Fibroblast of lung (primary cell): ENCODE measurements around the gene ACSM3. TPM values are rescaled to one million over a fixed set of nuclear protein-coding genes. Genes with fewer than 3 reads are reported as not detected.
A peak's percentile ranks its signal among the peaks of the same experiment; 100 is the strongest.

Source experiments
- DNase-seq, 2 donors: peaks; one replicate each; pipeline versions ENCODE4 v3.0.0 to v3.0.0-alpha.2; 2010; ENCODE audit warnings: low read depth in 2 of 2
- H2AFZ ChIP-seq: 2 replicates; pipeline ENCODE4 v1.5.1; 2012; ENCODE audit warnings: low read length, control low read depth, inconsistent platforms
- H3K27ac ChIP-seq: 2 replicates; pipeline ENCODE4 v1.5.1; 2011; ENCODE audit warnings: low read length, control low read depth; ENCODE audit not compliant: insufficient read depth
- H3K27me3 ChIP-seq: 2 replicates; pipeline ENCODE4 v1.5.1; 2011; ENCODE audit warnings: mild to moderate bottlenecking, low read length; ENCODE audit not compliant: control insufficient read depth, insufficient read depth
- H3K36me3 ChIP-seq: 2 replicates; pipeline ENCODE4 v1.5.1; 2011; ENCODE audit warnings: low read length; ENCODE audit not compliant: control insufficient read depth, insufficient read depth
- H3K4me1 ChIP-seq: 2 replicates; pipeline ENCODE4 v1.5.1; 2011; ENCODE audit warnings: low read length; ENCODE audit not compliant: control insufficient read depth, insufficient read depth; ENCODE audit errors: extremely low read depth
- H3K4me2 ChIP-seq: 2 replicates; pipeline ENCODE4 v1.5.1; 2011; ENCODE audit warnings: low read length, control low read depth; ENCODE audit not compliant: insufficient read depth; ENCODE audit errors: extremely low read depth
- H3K4me3 ChIP-seq, 4 experiments: fragments of 200-600 bp in 1 of 4; sonication (generic) in 1 of 4; replicated peaks in 1 of 4; 2 replicates each; pipeline ENCODE4 v1.5.1; 2011 to 2016; ENCODE audit warnings: low read length in 4 of 4, low read depth in 3 of 4, mild to moderate bottlenecking in 3 of 4, control low read depth in 2 of 4, inconsistent platforms in 1 of 4, mixed read lengths in 1 of 4; ENCODE audit not compliant: insufficient read depth in 1 of 4; ENCODE audit errors: control extremely low read depth in 1 of 4
- H3K79me2 ChIP-seq: 2 replicates; pipeline ENCODE4 v1.5.1; 2012; ENCODE audit warnings: mild to moderate bottlenecking, low read length, inconsistent platforms; ENCODE audit not compliant: control insufficient read depth, insufficient read depth
- H3K9ac ChIP-seq: 2 replicates; pipeline ENCODE4 v1.5.1; 2011; ENCODE audit warnings: mild to moderate bottlenecking, low read length, control low read depth; ENCODE audit not compliant: insufficient read depth
- H3K9me3 ChIP-seq: 2 replicates; pipeline ENCODE4 v1.5.1; 2012; ENCODE audit warnings: low read depth, low read length; ENCODE audit not compliant: control insufficient read depth, insufficient read depth
- H4K20me1 ChIP-seq: 2 replicates; pipeline ENCODE4 v1.5.1; 2011; ENCODE audit warnings: low read length; ENCODE audit not compliant: control insufficient read depth, insufficient read depth; ENCODE audit errors: extremely low read depth
- EZH2 ChIP-seq: IDR thresholded peaks from 2 replicates; pipeline ENCODE4 v1.5.1; 2012; ENCODE audit warnings: low read length, control low read depth, mild to moderate bottlenecking; ENCODE audit errors: missing control alignments
- polyA plus RNA-seq, 2 donors: library from polyadenylated mRNA; depleted of rRNA in 1 of 2; stranded (reverse) in 1 of 2; unstranded in 1 of 2; fragments of >200 nt; gene quantifications; 2 replicates each; pipeline ENCODE4 v1.2.1, GENCODE V29; 2011 to 2012; ENCODE audit warnings: missing spikeins in 1 of 2
- total RNA-seq: library from RNA; depleted of rRNA; stranded (reverse); fragments of >200 nt; gene quantifications from 2 replicates; pipeline ENCODE4 v1.2.1, GENCODE V29; 2014
- TF ChIP-seq, protein P1 (sequence below), 2 donors: IDR thresholded peaks in 1 of 2; conservative IDR thresholded peaks in 1 of 2; 1 replicate in 1 of 2; 2 replicates in 1 of 2; pipeline ENCODE4 v1.5.1; 2011 to 2012; ENCODE audit warnings: low read length in 2 of 2, control low read depth in 1 of 2, inconsistent platforms in 1 of 2, low read depth in 1 of 2, mild to moderate bottlenecking in 1 of 2

The ACSM3 gene
- total and polyA plus RNA-seq, 2 donors (not counting 1 experiment from before 2014, with no cell fraction given) = 0.32 to 1.3 TPM

GRCh38 chr16:20806168-20807050, 42.6 kb downstream of the ACSM3 start, which contains the start of the genes ERI2 and REXO5:
Gene ERI2 (minus strand): TSS chr16:20806472. CDS start chr16:20806430, 42 bp downstream.
Gene REXO5 (plus strand): TSS chr16:20806527. CDS start chr16:20806954, 427 bp downstream.
- Histone ChIP-seq H4K20me1 (no peaks in the 10 kb centered on the region), H3K27me3 (no peaks in the 10 kb centered on the region), H3K79me2 (peaks cover 2% of the 10 kb centered on the region), H3K36me3 (no peaks in the 10 kb centered on the region), H3K9ac (peak within 1 kb of the TSS; percentile 80), H3K27ac (peak within 1 kb of the TSS; percentile 88), H3K4me1 (no peaks in the 10 kb centered on the region), H3K9me3 (no peaks in the 10 kb centered on the region), H3K4me3 (peak within 1 kb of the TSS; percentile 72 to 95 (median 92)), H2AFZ (peak within 1 kb of the TSS; percentile 93), H3K4me2 (peak within 1 kb of the TSS; percentile 95)
- TF ChIP-seq EZH2 = no peak
- TF ChIP-seq, protein P1, sequence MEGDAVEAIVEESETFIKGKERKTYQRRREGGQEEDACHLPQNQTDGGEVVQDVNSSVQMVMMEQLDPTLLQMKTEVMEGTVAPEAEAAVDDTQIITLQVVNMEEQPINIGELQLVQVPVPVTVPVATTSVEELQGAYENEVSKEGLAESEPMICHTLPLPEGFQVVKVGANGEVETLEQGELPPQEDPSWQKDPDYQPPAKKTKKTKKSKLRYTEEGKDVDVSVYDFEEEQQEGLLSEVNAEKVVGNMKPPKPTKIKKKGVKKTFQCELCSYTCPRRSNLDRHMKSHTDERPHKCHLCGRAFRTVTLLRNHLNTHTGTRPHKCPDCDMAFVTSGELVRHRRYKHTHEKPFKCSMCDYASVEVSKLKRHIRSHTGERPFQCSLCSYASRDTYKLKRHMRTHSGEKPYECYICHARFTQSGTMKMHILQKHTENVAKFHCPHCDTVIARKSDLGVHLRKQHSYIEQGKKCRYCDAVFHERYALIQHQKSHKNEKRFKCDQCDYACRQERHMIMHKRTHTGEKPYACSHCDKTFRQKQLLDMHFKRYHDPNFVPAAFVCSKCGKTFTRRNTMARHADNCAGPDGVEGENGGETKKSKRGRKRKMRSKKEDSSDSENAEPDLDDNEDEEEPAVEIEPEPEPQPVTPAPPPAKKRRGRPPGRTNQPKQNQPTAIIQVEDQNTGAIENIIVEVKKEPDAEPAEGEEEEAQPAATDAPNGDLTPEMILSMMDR (conservative IDR thresholded peaks at IDR 0.05 in 1 of 2, IDR thresholded peaks at IDR 0.05 in 1 of 2; ENCODE audit: low read depth in 1 of 2, low read length in 2 of 2) = peak; percentile 64 to 65
- peak; percentile 95 for DNase-seq

- peak overlapping the region; percentile 70 for H3K4me2 ChIP-seq
Measured at GRCh38 chr16:20807862-20808261, 44.0 kb downstream of the ACSM3 start.

DNA sequence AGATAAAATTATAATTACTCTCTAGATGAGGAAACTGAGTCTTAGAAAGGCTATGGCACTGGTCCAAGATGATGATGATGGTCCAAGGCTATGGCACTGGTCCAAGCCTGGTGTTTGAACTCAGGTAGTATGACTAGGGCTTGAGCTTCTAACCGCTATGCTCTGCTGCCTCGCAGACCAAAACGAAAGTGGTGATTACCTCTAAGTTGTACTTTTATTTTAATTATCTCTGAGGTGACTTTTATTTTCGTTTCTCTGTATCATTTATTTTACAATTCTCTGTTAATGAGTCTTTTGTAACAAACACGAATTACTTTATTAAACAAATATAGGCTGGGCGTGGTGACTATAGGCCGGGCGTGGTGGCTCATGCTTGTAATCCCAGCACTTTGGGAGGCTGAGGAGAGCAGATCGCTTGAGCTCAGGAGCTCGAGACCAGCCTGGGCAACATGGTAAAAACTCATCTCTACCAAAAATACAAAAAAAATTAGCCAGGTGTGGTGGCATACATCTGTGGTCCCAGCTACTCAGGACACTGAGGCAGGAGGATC, 48.1 kb downstream of the ACSM3 start:
- Histone ChIP-seq H3K9me3 (no peaks in the 10 kb centered on the region), H3K9ac (no peak overlapping the region), H4K20me1 (no peaks in the 10 kb centered on the region), H3K36me3 (no peaks in the 10 kb centered on the region), H3K4me3 (no peak overlapping the region), H3K4me1 (no peaks in the 10 kb centered on the region), H3K79me2 (peaks cover 2% of the 10 kb centered on the region), H2AFZ (no peak overlapping the region), H3K4me2 (no peak overlapping the region), H3K27me3 (no peaks in the 10 kb centered on the region), H3K27ac (no peak overlapping the region)
- TF ChIP-seq EZH2 = no peak
- TF ChIP-seq, protein P1 (conservative IDR thresholded peaks at IDR 0.05 in 1 of 2, IDR thresholded peaks at IDR 0.05 in 1 of 2; ENCODE audit: low read depth in 1 of 2, low read length in 2 of 2) = no peak
- no peak for DNase-seq

More at GRCh38 chr16:20807862-20808261, 44.0 kb downstream of the ACSM3 start:
- Histone ChIP-seq H3K36me3 (no peaks in the 10 kb centered on the region), H3K79me2 (peaks cover 2% of the 10 kb centered on the region), H3K4me1 (no peaks in the 10 kb centered on the region), H3K27me3 (no peaks in the 10 kb centered on the region), H3K4me3 (peak overlapping the region in 2 of 4 experiments; percentile 92 to 95), H3K9ac (no peak overlapping the region), H2AFZ (no peak overlapping the region), H3K9me3 (no peaks in the 10 kb centered on the region), H3K27ac (no peak overlapping the region), H4K20me1 (no peaks in the 10 kb centered on the region)
- DNase-seq = no peak
- no peak for TF ChIP-seq EZH2
- TF ChIP-seq, protein P1 (conservative IDR thresholded peaks at IDR 0.05 in 1 of 2, IDR thresholded peaks at IDR 0.05 in 1 of 2; ENCODE audit: low read depth in 1 of 2, low read length in 2 of 2) = no peak
